Esophagus muscularis mucosa (tissue), 3 donors: ENCODE results near the gene INSIG1.

Experiments
- CTCF ChIP-seq, 3 experiments: fragments of 200-600 bp in 2 of 3; fragments of 450-650 bp in 1 of 3; sonication (generic) in 2 of 3; IDR thresholded peaks; one replicate each; pipeline ENCODE4 v1.5.1; 2017 to 2019; ENCODE audit warnings: antibody characterized with exemption in 3 of 3, mild to moderate bottlenecking in 2 of 3, moderate library complexity in 1 of 3
- POLR2AphosphoS5 ChIP-seq, 2 donors: sonication (generic); formaldehyde crosslinking; IDR thresholded peaks; one replicate each; pipeline ENCODE4 v1.6.1; 2017; ENCODE audit warnings: antibody characterized with exemption in 2 of 2

GRCh38 chr7:155352753-155353115 is 55.1 kb downstream of the INSIG1 start:
- TF ChIP-seq CTCF (IDR thresholded peaks at IDR 0.05): no peak
- no peak for TF ChIP-seq POLR2AphosphoS5 (IDR thresholded peaks at IDR 0.05)
